PFSK-1 (cell line): ENCODE data around the gene ARHGAP21.
A peak's percentile ranks its signal among the peaks of the same experiment; 100 is the strongest.

Experiments
- FOXP2 ChIP-seq: optimal IDR thresholded peaks from 2 replicates; pipeline ENCODE3; 2011; ENCODE audit warnings: borderline replicate concordance, control low read depth, inconsistent platforms; ENCODE audit not compliant: insufficient read depth; ENCODE audit errors: extremely low read length, extremely low read depth
- POLR2AphosphoS5 ChIP-seq: IDR thresholded peaks from 2 replicates; pipeline ENCODE4 v1.6.1; 2012; ENCODE audit warnings: low read depth, mild to moderate bottlenecking, control low read depth, low read length, moderate library complexity
- SIN3A ChIP-seq: IDR thresholded peaks from 2 replicates; pipeline ENCODE4 v1.6.1; 2012; ENCODE audit warnings: mild to moderate bottlenecking, low read length, moderate library complexity, borderline replicate concordance; ENCODE audit not compliant: insufficient read depth
- TAF1 ChIP-seq: IDR thresholded peaks from 2 replicates; pipeline ENCODE4 v1.6.1; 2012; ENCODE audit warnings: low read length, control low read depth, borderline replicate concordance; ENCODE audit not compliant: insufficient read depth
- TF ChIP-seq, protein P1 (sequence below), 2 experiments: IDR thresholded peaks; 2 replicates each; pipeline versions ENCODE4 v1.6.1 to v1.8.0; 2011 to 2012; ENCODE audit warnings: low read depth in 2 of 2, low read length in 2 of 2, control low read depth in 1 of 2, inconsistent platforms in 1 of 2, mild to moderate bottlenecking in 1 of 2, moderate library complexity in 1 of 2; ENCODE audit not compliant: insufficient read depth in 1 of 2

Gene ARHGAP21

DNA sequence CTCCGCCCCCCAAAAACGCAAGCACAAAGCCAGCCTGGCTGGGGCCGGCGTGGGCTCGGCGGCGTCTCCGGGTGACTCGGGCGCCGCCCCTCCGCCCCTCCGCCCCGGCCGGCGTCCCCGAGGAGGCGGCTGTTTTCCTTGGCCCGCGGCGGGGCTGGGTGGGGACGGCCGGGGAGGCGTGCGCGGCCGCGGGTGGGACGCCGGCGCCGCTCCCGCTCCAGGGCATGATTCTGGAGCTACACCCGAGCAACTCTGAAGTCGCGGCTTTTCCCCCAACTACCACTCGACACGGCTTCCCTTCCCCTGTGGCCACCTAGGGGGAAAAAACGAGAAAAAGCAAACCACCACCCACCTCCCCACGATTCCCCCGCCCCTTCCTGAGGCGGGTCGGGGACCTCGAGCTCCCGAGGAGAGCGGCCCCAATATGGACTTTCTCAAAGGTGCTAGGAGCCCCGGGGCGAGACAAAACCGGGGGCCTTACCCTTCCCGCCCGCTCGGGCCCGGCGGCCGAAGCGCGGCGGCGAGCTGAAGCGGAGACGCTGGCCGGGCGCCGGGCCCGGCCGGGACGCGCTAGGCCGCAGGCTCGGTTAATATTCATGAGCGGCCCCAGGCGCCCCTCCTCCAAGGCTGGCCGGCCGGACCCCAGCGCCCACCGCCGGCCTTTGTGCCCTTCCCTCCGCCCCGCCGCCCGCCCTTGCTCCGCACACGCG, 856 bp downstream of the ARHGAP21 start:
- TF ChIP-seq SIN3A (0 out of 2 replicates have a peak, but pooled peaks have one; percentile 14), FOXP2 (no peak)

DNA sequence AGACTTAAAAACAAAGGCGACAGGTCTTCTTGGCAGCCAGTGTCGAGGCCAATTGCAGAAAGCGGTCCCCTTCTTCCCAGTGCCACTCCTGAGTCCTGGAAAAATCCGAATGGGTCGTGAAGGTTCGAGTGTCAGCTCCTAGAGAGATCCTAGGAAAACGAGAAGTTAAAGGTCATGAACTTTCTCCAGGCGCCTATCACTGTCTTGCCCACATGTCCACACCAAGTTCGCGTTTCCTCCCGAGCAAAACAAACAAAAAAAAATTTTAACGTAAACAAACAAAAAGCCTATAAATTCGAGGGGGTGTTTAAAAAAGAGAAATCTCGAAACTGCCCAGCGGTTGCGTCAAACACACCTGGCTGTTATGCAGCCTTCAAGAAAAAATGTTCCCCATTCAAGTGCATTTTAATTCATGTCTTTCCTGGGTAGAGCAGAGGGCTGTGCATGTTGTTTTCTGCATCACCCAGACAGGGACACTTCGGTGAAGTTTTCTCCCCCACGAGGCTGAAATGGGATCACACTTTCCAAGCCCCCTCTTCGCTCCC, 1.5 kb downstream of the ARHGAP21 start:
- TF ChIP-seq POLR2AphosphoS5, result no peak
- no peak for TF ChIP-seq FOXP2
- TF ChIP-seq SIN3A, result no peak
- TF ChIP-seq TAF1, result no peak
- TF ChIP-seq, protein P1, sequence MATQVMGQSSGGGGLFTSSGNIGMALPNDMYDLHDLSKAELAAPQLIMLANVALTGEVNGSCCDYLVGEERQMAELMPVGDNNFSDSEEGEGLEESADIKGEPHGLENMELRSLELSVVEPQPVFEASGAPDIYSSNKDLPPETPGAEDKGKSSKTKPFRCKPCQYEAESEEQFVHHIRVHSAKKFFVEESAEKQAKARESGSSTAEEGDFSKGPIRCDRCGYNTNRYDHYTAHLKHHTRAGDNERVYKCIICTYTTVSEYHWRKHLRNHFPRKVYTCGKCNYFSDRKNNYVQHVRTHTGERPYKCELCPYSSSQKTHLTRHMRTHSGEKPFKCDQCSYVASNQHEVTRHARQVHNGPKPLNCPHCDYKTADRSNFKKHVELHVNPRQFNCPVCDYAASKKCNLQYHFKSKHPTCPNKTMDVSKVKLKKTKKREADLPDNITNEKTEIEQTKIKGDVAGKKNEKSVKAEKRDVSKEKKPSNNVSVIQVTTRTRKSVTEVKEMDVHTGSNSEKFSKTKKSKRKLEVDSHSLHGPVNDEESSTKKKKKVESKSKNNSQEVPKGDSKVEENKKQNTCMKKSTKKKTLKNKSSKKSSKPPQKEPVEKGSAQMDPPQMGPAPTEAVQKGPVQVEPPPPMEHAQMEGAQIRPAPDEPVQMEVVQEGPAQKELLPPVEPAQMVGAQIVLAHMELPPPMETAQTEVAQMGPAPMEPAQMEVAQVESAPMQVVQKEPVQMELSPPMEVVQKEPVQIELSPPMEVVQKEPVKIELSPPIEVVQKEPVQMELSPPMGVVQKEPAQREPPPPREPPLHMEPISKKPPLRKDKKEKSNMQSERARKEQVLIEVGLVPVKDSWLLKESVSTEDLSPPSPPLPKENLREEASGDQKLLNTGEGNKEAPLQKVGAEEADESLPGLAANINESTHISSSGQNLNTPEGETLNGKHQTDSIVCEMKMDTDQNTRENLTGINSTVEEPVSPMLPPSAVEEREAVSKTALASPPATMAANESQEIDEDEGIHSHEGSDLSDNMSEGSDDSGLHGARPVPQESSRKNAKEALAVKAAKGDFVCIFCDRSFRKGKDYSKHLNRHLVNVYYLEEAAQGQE (IDR thresholded peaks at IDR 0.05; ENCODE audit: insufficient read depth in 1 of 2, low read depth in 2 of 2, low read length in 2 of 2), result no peak

DNA sequence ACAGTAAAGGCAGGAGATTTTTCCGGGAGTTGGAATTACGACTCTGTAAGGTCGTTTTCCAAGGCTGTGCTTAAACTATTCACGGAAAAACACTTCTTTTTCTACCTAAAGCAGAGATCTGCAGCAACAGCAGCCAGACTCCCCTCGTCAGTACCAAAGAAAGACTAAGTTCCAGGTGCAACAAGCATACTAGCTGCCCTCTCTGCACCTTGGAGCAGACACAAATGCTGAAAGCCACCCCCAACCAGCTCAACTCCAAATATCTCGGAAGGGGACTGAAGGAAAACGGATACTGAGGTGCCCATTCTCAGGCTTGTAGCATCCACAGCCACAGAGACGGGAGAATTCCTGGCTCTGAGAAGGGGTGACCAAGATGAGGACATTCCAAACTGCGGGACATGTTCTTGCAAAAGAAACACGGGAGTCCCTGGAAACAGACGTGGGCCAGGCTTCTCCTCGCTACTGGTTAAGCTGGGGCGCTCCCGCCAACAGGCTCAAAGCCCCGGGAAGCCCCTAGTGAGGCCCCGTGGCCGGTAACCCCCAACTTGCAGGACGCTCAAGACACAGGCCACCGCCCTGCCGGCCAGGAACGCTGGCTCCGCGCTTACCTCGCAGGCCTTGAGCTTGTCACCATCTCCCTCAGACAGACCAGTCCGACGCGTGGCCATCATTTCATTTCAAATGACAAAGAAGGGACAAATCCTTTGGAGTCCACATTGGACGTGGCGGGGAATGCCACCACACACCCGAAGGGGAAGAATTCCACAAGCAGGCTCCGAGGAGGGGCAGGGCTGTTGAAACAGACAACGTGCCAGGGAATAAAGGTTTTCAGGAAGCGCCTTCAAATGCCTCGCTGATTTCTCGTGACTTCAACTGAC, 2.2 kb downstream of the ARHGAP21 start:
- no peak for TF ChIP-seq FOXP2
- TF ChIP-seq, protein P1 (IDR thresholded peaks at IDR 0.05; ENCODE audit: insufficient read depth in 1 of 2, low read depth in 2 of 2, low read length in 2 of 2), result no peak
- TF ChIP-seq SIN3A, result no peak
- no peak for TF ChIP-seq POLR2AphosphoS5
- TF ChIP-seq TAF1, result no peak

DNA sequence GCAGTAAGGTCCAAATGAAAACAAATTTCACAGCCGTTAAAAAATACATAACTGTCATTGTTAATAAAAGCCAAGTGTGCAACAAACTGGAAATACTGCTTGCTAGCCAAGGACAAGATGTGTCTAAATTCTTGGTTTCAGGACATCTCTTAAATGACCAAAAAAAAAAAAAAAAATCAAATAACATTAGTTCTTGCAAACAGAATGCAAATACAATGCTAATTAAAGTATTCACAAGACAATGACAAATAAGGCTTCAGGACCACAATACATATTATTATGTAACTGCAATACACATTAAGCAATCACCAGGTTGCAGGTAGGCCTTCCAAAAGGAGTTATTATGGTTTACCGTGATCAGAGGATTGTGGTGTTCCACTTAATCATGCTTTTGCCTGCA, 3.6 kb downstream of the ARHGAP21 start:
- TF ChIP-seq POLR2AphosphoS5, result no peak
- TF ChIP-seq SIN3A, result no peak

DNA sequence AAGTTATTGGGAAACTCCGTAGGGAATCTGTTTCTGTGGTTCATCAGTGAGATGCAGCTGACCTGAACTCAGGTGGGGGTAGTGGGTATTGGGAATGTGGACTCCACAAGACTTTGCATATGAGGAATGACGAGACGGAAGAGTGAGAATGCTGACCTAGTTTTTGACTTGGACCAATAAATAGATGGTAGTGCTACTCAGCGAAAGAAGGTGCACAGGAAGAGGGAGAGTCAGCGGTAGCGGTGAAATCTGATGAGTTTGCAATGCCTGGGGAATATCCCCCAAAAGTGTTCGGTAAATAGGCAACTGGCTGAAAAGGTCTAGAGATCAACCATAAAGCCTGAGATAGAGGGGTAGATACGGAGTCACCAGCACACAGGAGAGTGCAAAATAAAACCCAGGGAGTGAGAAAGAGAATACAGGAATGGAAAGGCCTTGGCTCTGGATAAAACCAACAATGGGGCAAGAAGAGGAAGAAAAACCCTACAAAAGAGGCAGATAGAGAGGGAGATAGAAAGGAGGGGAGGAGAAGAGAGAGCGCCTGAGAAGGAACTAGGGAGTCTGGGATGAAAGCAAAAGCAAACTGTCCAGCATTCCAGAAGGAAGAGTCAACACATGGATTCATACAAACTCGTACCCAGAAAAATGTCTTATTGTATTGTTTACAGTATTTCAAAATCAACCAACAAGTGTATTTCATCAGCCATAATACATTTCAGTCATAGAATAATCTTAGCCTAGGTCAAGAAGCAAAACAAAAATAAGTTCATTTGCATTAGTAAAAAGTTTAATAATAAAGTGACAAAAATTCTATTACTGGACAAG, 5.4 kb downstream of the ARHGAP21 start:
- TF ChIP-seq TAF1 (no peak), SIN3A (no peak), POLR2AphosphoS5 (no peak), FOXP2 (no peak)

DNA sequence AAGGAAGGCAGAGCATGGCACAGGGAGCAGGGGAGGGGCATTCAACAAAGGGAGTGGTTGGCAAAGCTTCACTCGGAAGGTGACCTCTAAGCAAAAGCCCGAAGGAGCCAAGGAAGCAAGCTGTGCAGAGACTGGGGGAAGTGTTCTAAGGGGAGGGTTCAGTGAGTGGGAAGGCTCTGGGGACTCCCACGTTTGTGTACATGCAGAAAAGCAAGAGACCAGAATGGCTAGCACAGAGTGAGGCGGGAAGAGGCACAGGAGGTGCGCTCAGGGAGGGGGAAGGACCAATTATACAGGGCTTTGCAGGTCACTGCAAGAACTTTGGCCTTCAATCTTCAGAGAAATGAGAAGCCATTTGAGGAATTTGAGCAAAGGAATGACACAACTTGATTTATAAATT, 7.4 kb downstream of the ARHGAP21 start:
- TF ChIP-seq TAF1, result no peak
- TF ChIP-seq, protein P1 (IDR thresholded peaks at IDR 0.05; ENCODE audit: insufficient read depth in 1 of 2, low read depth in 2 of 2, low read length in 2 of 2), result no peak
- no peak for TF ChIP-seq POLR2AphosphoS5
- no peak for TF ChIP-seq SIN3A
- TF ChIP-seq FOXP2, result no peak
